ES-I3 (cell line): ENCODE measurements around the gene TTC21B.
"Not testable (repeated sequence)": the region's sequence is repeated elsewhere in the genome, so short reads cannot be mapped to it uniquely, and the experiment has no call there.

Source experiments
- H3K36me3 ChIP-seq: 2 replicates; pipeline ENCODE4 v1.6.1; 2013; ENCODE audit warnings: mild to moderate bottlenecking, low read length, control low read depth, moderate library complexity; ENCODE audit not compliant: insufficient read depth
- H3K4me1 ChIP-seq: 2 replicates; pipeline ENCODE4 v1.6.1; 2013; ENCODE audit warnings: mild to moderate bottlenecking, control low read depth, low read length; ENCODE audit not compliant: insufficient read depth
- H3K9ac ChIP-seq: 2 replicates; pipeline ENCODE4 v1.6.1; 2013; ENCODE audit warnings: low read depth, mild to moderate bottlenecking, low read length, moderate library complexity
- H3K9me3 ChIP-seq: 2 replicates; pipeline ENCODE4 v1.6.1; 2013; ENCODE audit warnings: mild to moderate bottlenecking, low read length, moderate library complexity; ENCODE audit not compliant: control insufficient read depth, insufficient read depth

TTC21B gene

GRCh38 chr2:165859723-165860122 is 93.9 kb downstream of the TTC21B start:
- H3K9me3 ChIP-seq, result peaks cover 13% of the 10 kb centered on the region
- not testable (repeated sequence) for H3K4me1 ChIP-seq, H3K9ac ChIP-seq, H3K36me3 ChIP-seq

GRCh38 chr2:165857876-165858275 is 95.7 kb downstream of the TTC21B start:
- no peaks in the 10 kb centered on the region for H3K4me1 ChIP-seq
- H3K9ac ChIP-seq, result no peak overlapping the region
- H3K9me3 ChIP-seq, result peaks cover 16% of the 10 kb centered on the region
- peaks cover 3% of the 10 kb centered on the region for H3K36me3 ChIP-seq

- Histone ChIP-seq H3K9ac (no peak overlapping the region), H3K9me3 (peaks cover 3% of the 10 kb centered on the region), H3K36me3 (peaks cover 3% of the 10 kb centered on the region), H3K4me1 (no peaks in the 10 kb centered on the region)
These were observed 101.2 kb downstream of the TTC21B start for GRCh38 chr2:165852394-165852793.

- H3K9me3 ChIP-seq, result no peaks in the 10 kb centered on the region
- H3K36me3 ChIP-seq, result no peaks in the 10 kb centered on the region
- peaks cover 35% of the 10 kb centered on the region for H3K4me1 ChIP-seq
- H3K9ac ChIP-seq, result no peak overlapping the region
These were observed 106.6 kb downstream of the TTC21B start for GRCh38 chr2:165847001-165847400.

GRCh38 chr2:165846056-165846455 is 107.5 kb downstream of the TTC21B start:
- peaks cover 35% of the 10 kb centered on the region for H3K4me1 ChIP-seq
- no peak overlapping the region for H3K9ac ChIP-seq
- H3K36me3 ChIP-seq, result no peaks in the 10 kb centered on the region

GRCh38 chr2:165844216-165844615 is 109.4 kb downstream of the TTC21B start:
- peaks cover 35% of the 10 kb centered on the region for H3K4me1 ChIP-seq
- H3K9ac ChIP-seq, result no peak overlapping the region
- H3K36me3 ChIP-seq, result no peaks in the 10 kb centered on the region; the same call in 1 of the 2 replicates
- H3K9me3 ChIP-seq, result no peaks in the 10 kb centered on the region

More at GRCh38 chr2:165846056-165846455, 107.5 kb downstream of the TTC21B start:
- no peaks in the 10 kb centered on the region for H3K9me3 ChIP-seq

- H3K4me1 ChIP-seq, result peaks cover 35% of the 10 kb centered on the region
- no peak overlapping the region for H3K9ac ChIP-seq
- no peaks in the 10 kb centered on the region for H3K9me3 ChIP-seq
- no peaks in the 10 kb centered on the region; the same call in 1 of the 2 replicates for H3K36me3 ChIP-seq
These were observed 110.2 kb downstream of the TTC21B start for GRCh38 chr2:165843351-165843750.

- Histone ChIP-seq H3K9me3 (no peaks in the 10 kb centered on the region), H3K9ac (no peak overlapping the region), H3K36me3 (no peaks in the 10 kb centered on the region; the same call in 1 of the 2 replicates), H3K4me1 (peaks cover 30% of the 10 kb centered on the region)
These were observed 113.1 kb downstream of the TTC21B start for GRCh38 chr2:165840333-165840958.

- no peaks in the 10 kb centered on the region for H3K9me3 ChIP-seq
- peaks cover 22% of the 10 kb centered on the region for H3K4me1 ChIP-seq
- no peak overlapping the region for H3K9ac ChIP-seq
These were observed 114.0 kb downstream of the TTC21B start for GRCh38 chr2:165839610-165840009.

GRCh38 chr2:165837122-165837521 is 116.5 kb downstream of the TTC21B start:
- no peak overlapping the region for H3K9ac ChIP-seq
- no peaks in the 10 kb centered on the region; the same call in 1 of the 2 replicates for H3K36me3 ChIP-seq
- H3K9me3 ChIP-seq, result no peaks in the 10 kb centered on the region
- H3K4me1 ChIP-seq, result peaks cover 3% of the 10 kb centered on the region; the same call in 1 of the 2 replicates

More at GRCh38 chr2:165839610-165840009, 114.0 kb downstream of the TTC21B start:
- no peaks in the 10 kb centered on the region; the same call in 1 of the 2 replicates for H3K36me3 ChIP-seq

GRCh38 chr2:165835363-165835762 is 118.2 kb downstream of the TTC21B start:
- Histone ChIP-seq H3K36me3 (no peaks in the 10 kb centered on the region; the same call in 1 of the 2 replicates), H3K9ac (no peak overlapping the region), H3K9me3 (no peaks in the 10 kb centered on the region), H3K4me1 (0 out of 2 replicates have a peak, but pooled peaks cover 3% of the 10 kb centered on the region)

GRCh38 chr2:165833156-165833555 is 120.4 kb downstream of the TTC21B start:
- H3K4me1 ChIP-seq, result 0 out of 2 replicates have a peak, but pooled peaks cover 3% of the 10 kb centered on the region
- H3K9me3 ChIP-seq, result no peaks in the 10 kb centered on the region
- H3K9ac ChIP-seq, result no peak overlapping the region
- H3K36me3 ChIP-seq, result no peaks in the 10 kb centered on the region

- H3K4me1 ChIP-seq, result no peaks in the 10 kb centered on the region
- H3K36me3 ChIP-seq, result no peaks in the 10 kb centered on the region
- H3K9me3 ChIP-seq, result no peaks in the 10 kb centered on the region
- no peak overlapping the region for H3K9ac ChIP-seq
These were observed 125.7 kb downstream of the TTC21B start for GRCh38 chr2:165827921-165828276.

GRCh38 chr2:165827016-165827920 is 126.3 kb downstream of the TTC21B start:
- no peak overlapping the region for H3K9ac ChIP-seq
- no peaks in the 10 kb centered on the region for H3K4me1 ChIP-seq
- no peaks in the 10 kb centered on the region for H3K9me3 ChIP-seq
- H3K36me3 ChIP-seq, result no peaks in the 10 kb centered on the region

- Histone ChIP-seq H3K36me3 (no peaks in the 10 kb centered on the region), H3K4me1 (peaks cover 7% of the 10 kb centered on the region), H3K9ac (no peak overlapping the region)
These were observed 128.5 kb downstream of the TTC21B start for GRCh38 chr2:165825041-165825440.

More at GRCh38 chr2:165825041-165825440, 128.5 kb downstream of the TTC21B start:
- no peaks in the 10 kb centered on the region for H3K9me3 ChIP-seq
